SW480 (cell line): ENCODE measurements around the gene THEM5.
A peak's percentile ranks its signal among the peaks of the same experiment; 100 is the strongest.
"Not testable (repeated sequence)": the region's sequence is repeated elsewhere in the genome, so short reads cannot be mapped to it uniquely, and the experiment has no call there.

ENCODE experiments used
- DNase-seq: peaks from one replicate; pipeline ENCODE4 v3.0.0-alpha.2; 2016; ENCODE audit warnings: low spot score

Gene THEM5

DNA sequence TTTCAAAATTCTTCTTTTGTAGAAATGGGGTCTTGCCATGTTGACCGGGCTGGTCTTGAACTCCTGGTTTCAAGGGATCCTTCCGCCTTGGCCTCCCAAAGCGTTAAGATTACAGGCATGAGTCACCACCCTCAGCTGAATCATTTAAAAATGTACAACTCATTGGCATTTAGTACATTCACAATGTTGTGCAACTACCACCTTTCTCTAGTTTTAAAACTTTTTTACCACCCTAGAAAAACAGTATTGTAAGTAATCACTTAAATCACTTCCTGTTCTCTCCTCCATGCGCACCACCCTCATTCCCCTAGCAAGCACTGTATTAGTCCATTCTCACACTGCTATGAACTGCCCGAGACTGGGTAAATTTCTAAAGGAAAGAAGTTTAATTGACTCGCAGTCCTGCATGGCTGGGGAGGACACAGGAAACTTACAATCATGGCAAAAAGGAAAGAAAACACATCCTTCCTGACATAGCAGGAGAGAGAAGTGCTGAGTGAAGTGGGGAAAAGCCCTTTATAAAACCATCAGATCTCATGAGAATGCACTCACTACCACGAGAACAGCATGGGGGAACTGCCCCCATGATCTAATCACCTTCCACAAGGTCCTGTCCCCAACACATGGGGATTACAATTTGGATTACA, 14.4 kb upstream of the THEM5 start:
- DNase-seq, result no peak

DNA sequence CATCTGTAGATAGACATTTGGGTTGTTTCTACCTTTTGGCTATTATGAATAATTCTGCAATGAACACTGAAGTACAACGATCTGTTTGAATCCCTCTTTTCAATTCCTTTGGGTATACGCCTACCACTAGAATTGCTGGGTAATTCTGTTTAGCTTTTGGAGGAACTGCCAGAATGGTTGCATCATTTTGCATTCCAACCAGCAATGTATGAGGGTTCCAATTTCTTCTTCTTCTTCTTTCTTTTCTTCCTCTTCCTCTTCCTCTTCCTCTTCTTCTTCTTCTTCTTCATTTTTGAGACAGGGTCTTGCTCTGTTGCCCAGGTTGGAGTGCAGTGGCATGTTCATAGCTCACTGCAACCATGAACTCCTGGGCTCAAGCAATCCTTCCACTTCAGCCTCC, 13.8 kb upstream of the THEM5 start:
- no peak for DNase-seq

DNA sequence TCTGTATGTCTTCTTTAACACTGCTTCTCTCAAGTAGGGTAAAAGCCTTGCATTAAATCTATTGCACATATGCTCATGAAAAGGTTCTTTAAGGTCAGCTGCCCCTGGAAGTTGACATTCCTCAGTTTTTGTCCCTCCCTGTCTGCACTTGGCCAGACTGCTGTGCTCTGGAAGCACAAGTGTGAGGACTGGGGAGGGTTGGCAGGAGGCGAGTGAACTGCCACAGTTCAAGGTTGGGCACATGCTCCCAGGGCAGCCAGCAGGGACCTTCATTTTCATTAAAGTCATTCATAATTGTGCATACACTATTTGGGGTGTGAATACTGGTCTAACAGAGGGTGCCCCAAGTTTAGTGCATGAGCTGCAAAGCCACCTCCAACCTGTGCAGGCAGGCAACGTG, 10.9 kb upstream of the THEM5 start:
- DNase-seq, result no peak

DNA sequence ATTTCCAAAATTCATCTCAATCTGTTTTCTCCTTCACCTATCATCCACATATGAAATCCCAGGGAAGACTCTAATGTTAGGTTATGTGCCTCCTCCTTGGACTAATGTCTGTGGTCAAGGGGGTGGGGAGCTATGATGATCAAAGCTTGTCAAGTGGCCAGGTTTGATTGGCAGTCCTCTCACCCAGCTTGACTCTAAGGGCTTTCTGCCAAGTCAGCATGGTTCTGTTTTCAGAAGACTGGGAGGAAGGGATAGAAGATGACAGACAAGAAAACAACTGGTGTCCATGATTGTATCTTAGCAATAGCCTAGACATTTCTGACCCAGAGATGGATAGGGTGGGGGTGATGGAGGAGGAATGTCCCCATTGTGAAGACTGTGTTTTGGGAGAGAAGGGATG, 9.1 kb upstream of the THEM5 start:
- peak; percentile 62 for DNase-seq

DNA sequence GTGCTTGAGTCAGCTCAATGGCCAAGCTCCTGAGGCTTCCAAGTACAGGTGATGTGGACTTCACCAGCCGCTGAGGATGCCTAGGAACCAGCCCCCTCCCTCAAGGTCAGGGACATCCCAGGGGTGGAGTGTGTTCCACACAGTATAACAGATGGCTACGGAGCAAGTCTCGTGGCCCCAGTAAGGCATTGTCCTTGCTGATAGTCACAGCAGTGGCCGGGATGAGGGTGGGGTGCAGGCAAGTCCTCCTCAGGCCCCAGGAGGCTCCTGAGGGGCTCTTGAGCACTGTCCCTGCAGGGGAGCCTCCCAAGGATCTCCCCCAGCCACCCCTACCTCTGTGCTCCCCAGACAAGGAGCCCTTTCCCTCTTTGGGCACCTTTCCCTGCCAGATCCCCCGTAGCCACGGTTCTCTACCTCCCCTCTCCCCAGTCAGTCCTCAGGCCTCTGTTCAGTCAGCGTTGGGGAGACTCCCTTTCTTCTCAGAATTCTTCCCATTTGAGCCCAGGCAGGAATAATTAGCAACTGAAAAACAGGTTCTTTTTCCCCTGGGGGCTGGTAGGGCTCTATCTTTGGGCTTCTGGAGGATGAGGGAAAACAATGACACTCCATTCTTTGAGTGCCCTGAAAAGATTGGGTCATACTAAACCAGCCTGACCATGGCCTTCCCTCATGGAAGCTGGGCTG, 7.1 kb upstream of the THEM5 start:
- no peak for DNase-seq

DNA sequence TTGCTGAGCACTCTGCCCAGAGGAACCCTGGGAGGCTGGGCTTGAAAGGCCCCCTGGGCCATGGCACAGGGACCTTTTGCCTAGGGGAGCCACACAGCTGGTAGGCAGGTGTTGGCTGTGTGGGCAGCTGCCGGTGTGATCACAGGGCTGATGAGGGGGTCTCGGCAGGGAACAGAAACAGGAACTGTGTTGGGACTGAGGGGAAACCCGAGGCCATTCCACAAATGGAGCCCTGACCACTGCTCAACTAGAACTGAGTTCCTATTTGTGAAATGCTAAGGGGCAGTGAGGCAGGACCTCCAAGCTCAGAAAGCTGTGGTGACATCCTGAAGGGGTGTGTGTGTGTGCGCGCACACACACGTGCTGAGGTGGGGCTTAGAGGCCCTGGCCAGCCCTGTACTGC, 6.4 kb upstream of the THEM5 start:
- no peak for DNase-seq

DNA sequence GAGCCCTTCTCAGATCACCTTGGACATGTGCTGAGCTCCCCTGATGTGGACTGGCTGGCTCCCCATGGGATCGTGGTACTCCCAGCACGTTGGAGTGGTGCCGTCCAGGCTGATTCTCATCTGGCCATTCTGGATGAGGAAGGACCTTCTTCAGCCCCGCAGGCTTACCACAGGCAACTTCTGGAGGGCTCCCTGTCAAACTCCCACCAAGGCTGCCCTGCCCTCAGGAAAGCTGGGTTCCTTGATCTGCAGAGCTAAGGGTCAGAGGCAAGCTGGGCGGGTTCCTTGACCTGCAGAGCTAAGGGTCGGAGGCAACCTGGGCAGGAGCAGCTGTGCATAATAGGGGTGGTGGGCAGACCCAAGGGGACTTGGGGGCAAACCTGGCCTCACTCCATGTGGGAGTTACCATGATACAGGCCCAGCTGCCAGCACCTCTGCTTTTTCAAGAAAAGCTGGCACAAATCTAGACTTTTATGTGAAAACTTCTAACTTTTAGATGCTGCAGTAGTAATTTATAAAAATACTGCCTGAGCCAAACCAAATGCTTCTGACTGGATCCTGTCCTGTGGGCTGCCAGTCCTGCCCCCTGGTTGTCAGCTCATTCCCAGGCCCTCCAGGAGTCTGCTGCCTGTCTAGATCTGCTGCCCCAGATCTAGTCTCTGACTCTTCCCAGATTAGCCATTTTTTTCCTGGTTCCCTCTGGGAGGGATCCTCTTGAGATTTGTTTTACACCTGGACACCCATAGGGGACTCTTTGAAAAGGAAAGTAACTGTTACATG, 5.6 kb upstream of the THEM5 start:
- DNase-seq, result no peak

DNA sequence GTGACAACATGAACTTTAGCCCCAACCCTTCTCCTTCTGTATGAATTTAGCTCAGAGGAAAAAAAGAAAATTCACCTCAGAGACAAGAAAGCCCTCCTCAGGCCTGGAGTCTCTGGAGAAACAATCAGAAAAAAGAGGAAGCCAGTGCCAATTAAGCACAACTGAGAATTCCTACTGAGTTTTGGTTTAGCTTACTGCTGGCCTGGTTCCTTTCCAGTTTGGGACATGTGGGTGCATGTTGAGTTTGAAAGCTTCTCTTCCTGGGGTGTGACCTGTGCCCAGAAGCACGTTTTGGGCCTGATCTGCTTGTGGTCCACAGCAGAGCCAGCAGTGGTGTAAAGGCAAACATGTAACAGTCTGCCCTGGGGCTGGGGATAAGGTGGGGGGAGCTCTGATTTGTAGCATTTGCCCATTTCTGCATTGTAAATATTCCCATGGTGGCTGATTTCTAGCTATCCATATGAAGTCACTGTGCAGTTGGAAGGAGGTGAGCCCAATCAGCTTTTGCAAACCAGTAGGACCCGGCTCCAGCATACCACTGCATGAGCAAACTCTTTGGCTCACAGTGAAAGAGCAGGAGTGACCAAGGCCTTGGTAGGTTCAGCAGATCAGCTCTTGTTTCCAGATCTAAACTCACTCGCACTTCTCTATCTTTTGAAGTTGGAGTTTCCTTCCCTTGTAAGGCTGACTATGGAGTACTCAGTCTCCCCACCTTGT, 4.7 kb upstream of the THEM5 start:
- DNase-seq, result no peak

DNA sequence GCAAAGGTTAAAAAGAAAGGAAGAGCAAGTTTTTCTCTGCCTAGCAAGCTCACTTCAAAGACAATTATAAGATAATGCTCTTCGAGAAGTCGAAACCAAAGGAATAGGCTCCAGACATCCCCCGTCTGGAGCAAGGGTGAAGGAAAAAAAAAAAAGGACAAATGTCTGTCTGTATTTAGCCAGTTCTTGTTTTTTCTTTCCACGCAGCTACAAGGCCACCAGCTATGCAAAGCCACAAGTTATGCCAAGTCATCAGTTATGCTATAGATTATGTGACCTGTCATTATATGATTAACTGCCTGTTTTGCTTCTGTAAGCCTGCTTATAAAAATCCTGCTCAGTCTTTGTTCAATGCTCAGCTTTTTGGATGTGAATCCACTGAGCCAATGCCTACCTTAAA, 2.4 kb upstream of the THEM5 start:
- no peak for DNase-seq

DNA sequence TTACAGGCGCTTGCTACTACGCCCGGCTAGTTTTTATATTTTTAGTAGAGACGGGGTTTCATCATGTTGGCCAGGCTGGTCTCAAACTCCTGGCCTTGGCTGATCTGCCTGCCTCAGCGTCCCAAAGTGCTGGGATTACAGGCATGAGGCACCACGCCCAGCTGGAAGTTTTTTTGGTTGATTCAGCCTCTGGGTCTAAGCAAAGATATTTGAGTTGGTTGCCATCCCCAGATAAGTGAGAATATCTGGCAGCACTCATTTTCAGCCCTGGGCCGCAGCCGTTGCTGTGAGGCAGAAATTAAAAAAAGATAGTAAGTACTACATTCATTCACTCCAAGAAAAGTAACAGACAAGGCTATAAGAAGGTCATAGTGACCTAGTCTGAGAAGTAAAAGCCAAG, 2.0 kb upstream of the THEM5 start:
- DNase-seq, result not testable (repeated sequence)

DNA sequence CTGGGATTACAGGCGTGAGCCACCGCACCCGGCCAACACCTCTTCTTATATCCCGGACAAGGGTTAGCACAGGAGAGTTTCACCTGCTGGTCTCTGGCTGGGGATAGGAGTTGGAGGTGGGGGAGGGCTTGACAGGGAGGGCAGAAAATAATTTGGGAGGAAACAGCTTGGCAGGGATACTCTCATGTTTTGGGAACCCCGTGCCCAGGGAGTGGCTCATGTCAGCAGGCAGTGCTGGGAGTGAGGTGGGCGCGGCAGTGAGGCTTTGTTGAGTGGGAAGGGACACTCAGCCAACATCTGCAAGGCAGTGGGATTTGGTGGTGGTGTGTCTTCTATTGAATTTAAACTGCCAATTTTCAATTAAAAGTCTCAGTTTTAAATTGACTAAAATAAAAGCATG, 1.1 kb upstream of the THEM5 start:
- no peak for DNase-seq

DNA sequence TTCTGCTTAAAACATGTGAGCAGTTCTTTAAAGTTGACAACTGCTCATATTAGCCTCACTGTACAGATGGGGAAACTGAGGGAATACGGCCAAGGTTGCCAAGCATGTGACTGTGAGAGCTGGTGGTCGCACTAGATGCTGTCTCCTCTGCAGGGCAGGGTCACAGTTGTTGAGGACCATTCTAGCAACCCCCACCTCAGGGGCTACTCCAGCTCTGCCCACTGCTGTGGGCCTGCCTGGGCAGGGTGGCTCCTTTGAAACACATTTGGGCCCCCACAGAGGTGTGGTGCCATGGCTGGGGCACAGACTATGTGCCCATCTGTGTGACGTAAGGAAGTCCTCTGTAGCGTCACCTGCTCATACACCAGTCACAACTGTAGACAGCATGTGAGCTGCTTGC, 779 bp downstream of the THEM5 start:
- no peak for DNase-seq

DNA sequence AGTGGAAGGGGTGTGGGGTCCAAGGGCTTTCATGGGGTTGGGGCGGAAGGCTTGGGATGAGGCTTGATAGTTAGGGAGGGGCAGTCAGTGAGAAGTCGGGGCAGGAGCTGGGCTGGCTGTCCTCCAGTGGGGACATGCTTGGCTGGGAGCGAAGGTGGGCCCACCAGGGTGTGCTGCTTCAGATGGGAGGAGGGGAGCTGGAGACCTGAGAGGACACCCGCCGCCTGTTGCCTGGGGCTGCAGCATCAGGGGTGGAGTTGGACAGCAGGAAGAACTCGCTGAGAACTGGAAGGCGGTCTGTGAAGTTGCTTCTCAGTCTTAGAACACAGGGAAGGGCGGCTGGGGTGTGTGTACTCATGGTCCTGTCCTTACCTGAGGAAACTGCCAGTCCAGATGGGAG, 1.6 kb downstream of the THEM5 start:
- no peak for DNase-seq

DNA sequence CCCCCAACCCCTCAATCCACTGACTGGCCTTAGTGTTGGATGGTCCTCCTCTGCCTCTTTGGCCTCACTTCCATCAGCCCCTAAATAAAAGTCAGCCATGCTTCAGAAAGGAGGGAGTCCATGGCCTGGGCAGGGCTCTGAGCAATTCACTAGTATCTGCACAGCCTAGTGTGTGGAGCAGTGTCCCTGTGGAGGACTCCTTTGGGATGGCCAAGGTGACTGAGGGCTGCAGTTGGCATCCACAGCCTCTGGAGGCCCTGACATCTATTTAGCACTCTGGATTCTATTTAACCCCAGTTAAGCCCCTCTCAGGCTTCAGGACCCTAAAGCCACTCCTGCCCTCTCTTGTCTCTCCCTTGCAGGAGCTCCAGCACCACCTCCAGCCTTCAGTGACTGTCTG, 3.6 kb downstream of the THEM5 start:
- DNase-seq, result no peak

DNA sequence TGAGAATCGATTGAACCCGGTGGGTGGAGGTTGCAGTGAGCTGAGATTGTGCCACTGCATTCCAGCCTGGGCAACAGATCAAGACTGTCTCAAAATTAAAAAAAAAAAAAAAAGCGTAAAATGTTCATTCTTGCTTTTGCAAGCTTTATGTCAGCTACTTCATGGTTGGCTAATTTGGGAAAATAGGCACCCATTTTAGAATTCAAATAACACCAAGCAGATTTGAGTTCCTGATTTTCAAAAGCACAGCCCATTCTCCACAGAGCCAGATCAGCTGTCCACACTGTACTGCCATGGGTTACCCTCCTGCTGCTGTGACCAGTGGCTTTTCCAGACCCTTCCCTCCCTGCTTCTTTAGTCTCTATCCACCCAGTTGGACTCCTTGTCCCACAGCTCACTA, 4.4 kb downstream of the THEM5 start:
- DNase-seq, result no peak

DNA sequence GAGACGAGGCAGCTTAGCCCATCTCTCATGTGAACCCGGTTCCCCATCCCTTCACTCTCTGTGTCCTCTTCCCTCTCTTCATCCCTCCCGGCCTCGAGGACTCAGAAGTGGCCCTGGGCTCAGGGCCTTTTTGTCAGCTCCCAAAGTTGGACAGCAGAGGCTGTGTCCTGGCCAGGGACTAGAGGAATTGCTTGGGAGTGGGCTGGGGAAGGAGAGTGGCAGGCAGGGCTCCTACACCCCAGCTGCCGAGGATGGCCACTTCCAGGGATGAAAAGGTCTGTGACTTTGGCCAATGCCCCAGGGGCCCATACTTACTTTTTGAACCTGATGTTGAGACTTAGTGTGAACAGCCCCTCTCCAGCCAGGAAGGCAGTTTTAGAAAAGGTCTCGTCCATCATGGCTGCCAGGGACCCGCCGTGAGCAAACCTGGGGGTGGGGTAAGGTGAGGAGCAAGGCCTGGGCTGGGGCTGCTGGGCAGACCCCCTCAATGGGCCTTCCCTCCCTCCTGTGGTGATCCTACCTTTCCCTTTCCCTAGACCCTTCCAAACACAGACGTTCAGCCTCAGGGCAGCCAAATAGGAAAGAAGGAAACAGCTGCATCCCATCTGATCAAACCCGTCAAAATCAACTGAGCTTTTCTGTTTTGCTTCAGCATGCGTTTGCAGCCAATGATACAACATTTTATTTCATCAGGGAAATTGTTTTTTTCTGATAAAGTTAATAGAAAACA, 5.5 kb downstream of the THEM5 start:
- no peak for DNase-seq

DNA sequence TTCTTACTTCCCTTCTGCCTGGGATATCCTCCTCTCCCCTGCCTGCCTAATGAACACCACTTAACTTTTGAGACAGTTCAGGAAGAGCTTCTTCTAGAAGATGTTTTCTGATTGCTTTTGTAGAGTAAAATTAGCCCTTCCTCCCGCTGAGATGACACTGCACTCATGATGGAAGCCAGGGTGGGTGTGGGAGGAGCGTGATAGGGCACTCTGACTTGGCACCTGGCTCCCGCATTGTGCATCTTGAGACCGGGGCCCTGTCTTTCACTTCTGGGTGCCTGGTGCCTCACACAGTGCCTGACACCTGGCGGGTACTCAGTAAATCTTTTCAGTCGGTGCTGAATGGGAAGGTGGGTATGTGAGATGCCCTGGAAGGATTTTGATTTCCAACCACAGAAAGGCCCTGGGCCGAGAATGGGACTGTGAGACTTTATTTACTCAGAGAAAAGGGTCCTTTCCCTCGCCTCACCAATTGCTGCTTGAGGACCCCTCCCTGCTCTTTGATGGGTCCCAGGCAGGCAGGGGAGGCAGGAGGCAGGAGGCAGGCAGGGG, 6.8 kb downstream of the THEM5 start:
- DNase-seq, result no peak

DNA sequence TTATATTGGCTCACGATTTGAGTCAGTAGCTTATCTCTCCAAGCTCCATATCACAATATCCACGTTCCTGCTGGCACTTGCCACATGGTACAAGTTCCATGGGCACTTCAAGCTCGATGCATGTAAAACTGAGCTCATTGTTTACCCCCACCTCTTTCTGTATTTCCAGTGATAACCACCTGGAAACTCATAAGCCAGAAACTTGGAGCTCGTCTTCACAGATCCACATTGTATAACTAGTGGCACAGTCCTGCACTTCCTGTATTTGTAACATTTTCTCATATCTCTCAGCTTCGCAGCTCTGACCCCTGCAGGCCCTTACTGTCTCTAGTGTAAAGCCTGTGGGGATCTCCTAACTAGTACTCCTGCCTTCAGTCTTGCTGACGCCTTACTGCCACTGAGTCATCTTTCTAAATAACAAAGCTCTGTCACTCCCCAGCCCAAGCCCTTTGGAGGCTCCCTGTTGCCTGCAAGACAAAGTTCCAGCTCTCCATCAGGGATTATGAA, 7.4 kb downstream of the THEM5 start:
- DNase-seq, result no peak

DNA sequence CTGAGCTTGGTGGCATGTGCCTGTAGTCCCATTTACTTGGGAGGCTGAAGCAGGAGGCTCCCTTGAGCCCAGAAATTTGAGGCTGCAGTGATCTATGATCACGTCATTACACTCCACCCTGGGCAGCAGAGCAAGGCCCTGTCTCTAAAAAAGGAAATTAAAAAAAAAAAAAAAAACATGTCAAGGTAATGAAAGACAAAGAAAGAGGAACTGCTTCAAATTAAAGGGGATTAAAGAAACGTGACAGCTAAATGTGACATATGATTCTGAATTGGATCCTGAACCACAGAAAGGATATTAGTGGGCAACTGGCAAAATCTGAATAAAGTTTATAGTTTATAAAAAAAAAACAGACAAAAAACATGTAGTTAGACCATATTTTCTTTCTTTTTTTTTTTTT, 10.1 kb downstream of the THEM5 start:
- DNase-seq, result no peak

DNA sequence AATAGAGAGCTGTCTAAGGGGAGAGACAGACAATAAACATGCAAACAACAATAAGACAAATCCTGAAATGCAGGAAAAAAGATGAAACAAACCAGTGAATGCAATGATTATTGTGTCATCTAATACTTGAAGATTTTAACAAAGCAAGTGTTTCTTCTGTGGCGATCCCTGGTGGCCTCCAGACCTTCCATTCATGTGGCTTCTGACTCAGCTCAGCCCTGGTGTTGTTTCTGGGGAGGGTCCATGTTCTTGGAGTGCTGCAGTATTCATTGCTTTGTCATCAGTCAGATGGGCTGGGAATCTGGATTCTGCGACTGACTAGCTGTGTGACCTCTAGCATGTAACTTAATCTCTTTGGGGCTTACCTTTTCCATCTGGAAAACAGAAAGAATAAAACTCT, 12.4 kb downstream of the THEM5 start:
- DNase-seq, result peak; percentile 56

DNA sequence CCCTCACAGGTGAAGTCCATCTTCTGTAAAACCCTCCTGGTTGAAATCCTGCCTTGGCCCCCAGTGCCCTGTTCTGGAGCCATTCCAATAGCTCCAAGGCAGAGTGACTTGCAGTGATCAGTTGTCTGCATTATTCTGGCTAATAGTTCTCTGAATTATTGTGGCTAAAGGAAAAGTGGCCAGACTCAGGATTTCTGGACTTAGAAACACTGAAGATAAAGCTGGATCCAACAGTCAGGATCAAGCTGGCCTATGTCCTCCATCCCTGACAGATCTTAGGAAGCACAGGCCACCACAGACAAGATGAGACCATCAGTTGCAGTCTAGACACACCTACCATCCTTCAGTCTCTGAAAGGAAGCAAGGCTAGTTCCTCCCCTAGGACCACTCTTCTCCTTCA, 13.1 kb downstream of the THEM5 start:
- DNase-seq, result peak; percentile 25
